ENCODE measurements around the gene CMTM1. TPM values are rescaled to one million over a fixed set of nuclear protein-coding genes. Genes with fewer than 3 reads are reported as not detected.
A peak's percentile ranks its signal among the peaks of the same experiment; 100 is the strongest.

Gene CMTM1, protein sequence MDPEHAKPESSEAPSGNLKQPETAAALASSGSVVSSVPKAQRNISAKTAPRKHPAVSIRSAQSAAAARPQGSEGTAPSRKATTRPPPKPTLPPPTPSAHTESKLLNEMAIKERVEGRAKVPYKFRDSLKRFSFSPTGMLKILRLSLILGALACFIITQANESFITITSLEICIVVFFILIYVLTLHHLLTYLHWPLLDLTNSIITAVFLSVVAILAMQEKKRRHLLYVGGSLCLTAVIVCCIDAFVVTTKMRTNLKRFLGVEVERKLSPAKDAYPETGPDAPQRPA
- total RNA-seq: 2.1 TPM
- long read RNA-seq: 0 reads

DNA sequence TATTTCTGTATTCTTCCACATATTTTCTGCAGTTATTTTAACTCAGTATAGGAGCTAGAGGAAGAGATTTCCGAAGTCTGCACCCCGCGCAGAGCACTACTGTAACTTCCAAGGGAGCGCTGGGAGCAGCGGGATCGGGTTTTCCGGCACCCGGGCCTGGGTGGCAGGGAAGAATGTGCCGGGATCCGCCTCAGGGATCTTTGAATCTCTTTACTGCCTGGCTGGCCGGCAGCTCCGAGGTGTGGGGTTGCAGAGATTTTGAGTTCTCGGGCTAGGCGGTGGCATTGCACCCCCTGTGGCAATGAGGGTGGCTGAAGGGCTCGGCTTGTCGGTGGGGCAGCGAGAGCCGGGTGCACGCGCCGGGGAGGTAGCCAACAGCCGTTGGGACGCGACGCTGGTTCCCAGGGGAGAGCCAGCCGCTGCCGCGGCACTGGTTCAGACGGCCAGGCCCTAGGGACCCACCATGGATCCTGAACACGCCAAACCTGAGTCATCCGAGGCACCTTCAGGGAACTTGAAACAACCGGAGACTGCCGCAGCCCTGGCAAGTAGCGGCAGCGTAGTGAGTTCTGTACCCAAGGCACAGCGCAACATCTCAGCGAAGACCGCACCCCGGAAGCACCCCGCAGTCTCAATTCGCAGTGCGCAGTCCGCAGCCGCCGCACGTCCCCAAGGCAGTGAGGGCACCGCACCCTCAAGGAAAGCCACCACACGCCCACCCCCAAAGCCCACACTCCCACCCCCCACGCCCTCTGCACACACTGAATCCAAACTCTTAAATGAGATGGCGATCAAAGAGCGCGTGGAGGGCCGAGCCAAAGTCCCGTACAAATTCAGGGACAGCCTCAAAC lies at the start of gene CMTM1:
Gene CMTM1, plus strand, starts transcription at position 389 of the 851 bp plus-strand sequence. Its CDS starts 75 bp downstream, at position 464.
- intact Hi-C loops (cut with micrococcal nuclease): no loop called here
- ATAC-seq (no peak), DNase-seq (no peak)

DNA sequence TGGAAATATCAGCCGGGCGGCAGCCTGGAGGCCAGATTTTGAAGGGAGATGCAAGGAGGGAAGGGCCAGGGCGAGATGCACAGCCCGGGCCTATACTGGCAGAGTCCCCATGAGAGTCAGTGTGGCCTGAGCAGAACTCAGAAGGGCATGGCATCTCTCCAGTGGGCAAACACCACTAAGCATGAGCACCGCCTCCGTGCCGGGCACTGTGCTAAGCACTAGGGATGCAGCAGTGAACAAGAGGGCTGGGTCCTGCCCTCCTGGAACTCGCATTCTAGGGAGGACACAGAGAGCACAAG lies 49.8 kb upstream of the CMTM1 start:
- intact Hi-C loops (cut with micrococcal nuclease): loop anchor here (5.0 kb wide), 1 partner anchor 36 kb away; the partner anchor contains the start of genes CKLF and TK2
- ATAC-seq (no peak), DNase-seq (no peak)

DNA sequence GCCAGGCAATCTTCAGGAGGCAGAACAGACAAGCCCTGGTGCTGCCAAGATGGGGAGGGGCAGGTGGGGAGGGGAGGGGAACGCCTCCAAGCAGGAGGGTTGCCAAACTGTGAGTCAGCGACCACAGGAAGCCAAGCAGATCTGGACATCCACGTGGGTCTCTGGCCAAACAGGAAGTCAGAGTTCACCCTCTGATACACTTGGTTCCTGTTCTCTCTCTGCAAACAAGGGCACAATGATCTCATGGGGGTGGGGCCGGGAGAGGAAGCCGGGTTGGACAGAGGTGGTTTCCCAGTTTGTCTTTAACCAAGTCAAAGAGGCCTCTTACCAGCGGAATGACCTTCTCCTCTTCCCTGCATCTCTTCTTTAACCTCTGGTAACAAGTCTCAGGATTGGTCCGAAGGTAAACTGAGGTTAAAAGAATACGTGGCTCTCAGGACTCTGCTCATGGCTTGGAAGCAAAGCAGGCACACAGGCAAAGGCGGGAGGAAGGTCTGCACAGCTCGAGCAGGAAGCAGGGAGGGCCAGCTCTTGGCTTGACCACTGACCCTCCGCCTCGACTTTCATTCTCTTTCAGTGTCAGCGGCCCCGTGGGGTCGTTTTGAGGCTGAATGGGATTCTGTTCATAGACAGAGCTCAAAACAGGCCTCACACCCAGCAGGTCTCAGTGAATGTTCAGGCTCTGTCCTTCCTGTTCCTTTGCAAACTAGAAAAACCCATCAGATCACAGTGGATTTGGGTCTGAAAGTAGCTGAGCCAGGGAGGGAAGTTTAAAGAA lies 49.2 kb upstream of the CMTM1 start:
- DNase-seq (peak; percentile 96), ATAC-seq (peak; percentile 94)
- intact Hi-C loops (cut with micrococcal nuclease): loop anchor here (5.0 kb wide), 1 partner anchor 35 kb away; the partner anchor contains the start of genes CKLF and TK2

DNA sequence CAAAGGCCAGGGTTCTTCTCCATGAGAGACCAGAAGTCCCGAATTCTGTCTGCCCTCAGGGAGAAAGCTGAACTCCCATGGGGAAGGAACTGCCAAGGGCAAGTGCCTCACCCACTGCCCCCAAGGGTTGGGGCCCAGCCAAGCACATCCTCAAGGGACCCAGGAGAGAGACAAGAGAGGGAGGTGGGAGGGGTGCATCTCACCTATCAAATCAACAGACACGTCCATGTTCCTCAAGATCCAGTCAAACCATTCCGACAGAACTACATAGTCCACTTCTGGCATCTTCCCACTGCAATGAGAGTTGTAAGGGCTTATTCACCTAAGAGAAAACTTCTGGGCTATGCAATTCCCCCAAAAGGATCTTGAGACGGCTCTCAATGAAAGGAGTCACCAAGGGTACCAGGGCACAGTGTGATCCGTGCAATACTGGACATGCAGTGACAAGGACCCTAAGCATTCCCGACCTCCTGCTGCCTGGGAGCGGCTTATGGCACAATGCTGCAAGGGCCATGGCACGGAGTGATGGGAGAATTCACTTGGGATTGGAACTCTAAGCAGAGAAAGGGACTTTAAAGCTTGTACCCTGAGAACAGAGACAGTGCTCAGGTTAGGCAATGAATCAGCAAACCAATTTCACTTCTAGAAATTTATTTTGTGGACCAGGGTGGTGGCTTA lies 48.5 kb upstream of the CMTM1 start:
- ATAC-seq (peak; percentile 0), DNase-seq (peak; percentile 56)
- intact Hi-C loops (cut with micrococcal nuclease): loop anchor here (5.0 kb wide), 1 partner anchor 35 kb away; the partner anchor contains the start of genes CKLF and TK2

DNA sequence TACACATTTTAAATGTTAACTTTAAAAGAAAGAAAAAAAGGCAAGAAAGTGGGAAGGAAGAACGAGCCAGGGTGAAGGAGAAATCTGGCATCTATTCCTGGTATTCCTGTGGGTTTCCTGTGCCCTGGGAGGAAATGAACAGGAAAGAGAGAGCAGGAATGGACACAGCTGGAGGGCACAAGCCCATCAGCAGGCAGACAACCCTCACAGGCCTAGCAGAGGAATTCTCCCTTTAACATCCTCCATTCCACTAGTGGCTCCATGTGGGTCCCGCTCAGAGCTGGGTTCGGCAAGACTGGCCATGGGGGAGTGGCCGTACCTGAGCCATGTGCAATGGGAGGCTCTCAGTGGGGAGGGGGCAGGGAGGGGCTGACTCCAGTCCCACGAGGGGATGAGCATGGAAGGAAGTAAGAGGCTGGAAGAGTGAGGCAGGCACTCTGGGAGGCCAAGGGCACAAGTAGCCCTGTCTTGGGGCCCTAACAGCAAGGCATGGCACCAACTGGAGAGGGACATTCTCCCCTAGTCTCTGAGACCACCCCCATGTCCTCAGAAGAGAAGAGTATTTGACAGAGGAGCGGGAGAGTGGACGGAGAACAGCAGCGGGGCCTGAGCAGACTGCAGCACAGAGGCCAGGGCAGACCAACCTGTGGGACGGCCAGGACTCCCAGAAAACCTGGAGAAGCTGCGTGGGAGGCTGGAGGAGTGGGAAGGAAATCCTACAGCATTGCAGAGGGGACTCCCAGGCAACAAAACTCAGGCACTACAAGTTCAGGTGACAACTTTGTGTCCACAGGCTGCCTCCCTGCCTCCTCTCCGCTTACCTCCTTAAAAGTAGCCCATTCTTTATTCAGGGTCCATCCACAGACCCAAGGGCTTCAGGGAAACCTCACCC lies 46.5 kb upstream of the CMTM1 start:
- no peak for DNase-seq
- ATAC-seq: no peak
- intact Hi-C loops (cut with micrococcal nuclease): loop anchor here (5.0 kb wide), 1 partner anchor 33 kb away; the partner anchor contains the start of genes CKLF and TK2

DNA sequence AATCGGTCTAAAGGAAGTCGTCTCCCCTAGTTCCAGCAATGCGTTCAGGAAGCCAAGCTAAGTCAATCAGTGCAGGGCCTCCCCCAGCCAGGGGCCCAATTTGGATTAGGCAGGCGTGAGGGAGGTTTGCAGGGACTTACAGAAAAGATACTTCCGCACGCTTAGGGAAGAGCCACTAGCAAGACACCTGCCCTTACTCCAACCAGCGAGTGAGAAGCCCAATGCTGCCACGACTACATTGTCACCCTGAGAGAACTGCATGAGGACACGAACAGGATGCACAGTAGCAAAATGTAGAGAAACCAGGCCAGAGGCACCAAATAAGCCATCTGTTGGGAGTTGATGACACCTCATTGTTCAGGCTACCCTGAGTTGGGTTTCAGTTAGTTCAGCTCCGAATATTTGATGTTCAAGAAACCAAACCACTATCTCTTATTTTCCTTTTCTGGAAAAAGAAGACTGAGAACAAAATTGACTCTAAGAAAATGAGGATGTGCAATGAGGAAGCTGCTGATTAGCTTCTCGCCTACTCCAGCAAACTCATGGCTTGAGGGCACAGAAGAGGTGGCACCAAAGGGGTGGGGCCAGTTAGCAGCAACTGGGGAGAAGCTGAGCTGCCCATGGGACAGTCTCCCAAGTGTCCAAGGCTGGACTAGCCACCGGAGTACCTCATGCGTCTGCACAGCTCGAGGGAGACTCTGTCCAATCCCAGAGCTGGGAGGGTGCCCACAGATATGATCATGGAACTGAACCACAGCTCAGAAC lies 45.7 kb upstream of the CMTM1 start:
- intact Hi-C loops (cut with micrococcal nuclease): no loop called here
- DNase-seq (peak; percentile 58), ATAC-seq (no peak)

DNA sequence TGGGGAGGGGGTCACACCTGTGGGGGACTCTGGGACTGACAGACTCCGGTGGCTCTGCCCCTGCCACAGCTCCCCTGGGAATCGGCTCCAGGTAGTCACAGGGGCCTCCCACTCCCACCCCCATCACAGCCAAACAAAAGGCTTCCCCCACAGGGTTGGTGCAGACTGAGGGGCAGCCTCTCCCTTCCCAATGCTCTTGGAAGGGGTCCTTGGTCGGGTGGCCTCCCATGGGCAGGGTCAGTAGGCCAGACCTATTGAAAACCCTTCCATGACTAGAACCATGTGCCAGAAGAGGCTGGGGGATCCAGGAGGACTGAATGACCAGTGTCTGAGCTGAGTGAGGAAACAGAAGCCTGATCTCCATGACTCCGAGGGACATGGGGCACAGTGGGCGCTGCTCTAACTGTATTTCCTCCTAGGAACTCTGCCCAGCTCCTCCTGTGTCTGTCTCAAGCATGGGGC lies 45.0 kb upstream of the CMTM1 start:
- ATAC-seq (no peak), DNase-seq (no peak)
- intact Hi-C loops (cut with micrococcal nuclease): no loop called here

DNA sequence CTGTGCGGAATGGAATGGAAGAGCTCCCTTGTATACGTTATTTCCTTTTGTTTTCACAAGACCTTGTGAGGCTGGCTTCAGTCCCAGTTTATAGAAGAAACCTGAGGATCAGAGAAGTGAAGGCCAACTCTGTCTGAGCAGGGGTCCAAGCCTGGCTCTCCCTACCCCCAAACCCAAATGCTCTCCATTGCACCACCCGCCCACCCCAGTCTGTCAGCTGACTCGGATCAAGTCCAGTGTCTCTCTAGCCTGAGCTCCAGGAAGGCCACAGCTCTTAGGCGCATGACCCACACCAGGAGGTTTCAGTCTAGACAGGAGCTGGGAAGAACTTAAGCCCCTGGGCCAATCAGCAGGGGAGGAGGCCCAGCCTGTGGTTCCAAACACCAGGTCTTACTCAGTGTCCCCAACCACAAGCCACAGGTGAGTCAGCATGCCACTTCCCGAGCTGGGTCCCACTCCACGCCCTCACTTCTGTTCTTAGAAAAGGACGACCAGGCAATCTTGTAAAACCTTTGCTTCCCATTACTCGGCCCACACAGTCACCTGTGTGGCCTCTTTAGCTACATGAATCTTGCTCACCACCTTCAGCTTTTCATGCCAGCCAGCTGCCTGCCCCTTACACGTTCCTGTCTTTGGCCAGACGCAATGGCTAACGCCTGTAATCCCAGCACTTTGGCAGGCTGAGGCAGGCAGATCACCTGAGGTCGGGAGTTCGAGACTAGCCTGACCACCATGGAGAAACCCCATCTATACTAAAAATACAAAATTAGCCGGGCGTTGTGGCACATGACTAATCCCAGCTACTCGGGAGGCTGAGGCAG lies 44.1 kb upstream of the CMTM1 start:
- ATAC-seq: no peak
- intact Hi-C loops (cut with micrococcal nuclease): no loop called here
- DNase-seq: peak; percentile 44

DNA sequence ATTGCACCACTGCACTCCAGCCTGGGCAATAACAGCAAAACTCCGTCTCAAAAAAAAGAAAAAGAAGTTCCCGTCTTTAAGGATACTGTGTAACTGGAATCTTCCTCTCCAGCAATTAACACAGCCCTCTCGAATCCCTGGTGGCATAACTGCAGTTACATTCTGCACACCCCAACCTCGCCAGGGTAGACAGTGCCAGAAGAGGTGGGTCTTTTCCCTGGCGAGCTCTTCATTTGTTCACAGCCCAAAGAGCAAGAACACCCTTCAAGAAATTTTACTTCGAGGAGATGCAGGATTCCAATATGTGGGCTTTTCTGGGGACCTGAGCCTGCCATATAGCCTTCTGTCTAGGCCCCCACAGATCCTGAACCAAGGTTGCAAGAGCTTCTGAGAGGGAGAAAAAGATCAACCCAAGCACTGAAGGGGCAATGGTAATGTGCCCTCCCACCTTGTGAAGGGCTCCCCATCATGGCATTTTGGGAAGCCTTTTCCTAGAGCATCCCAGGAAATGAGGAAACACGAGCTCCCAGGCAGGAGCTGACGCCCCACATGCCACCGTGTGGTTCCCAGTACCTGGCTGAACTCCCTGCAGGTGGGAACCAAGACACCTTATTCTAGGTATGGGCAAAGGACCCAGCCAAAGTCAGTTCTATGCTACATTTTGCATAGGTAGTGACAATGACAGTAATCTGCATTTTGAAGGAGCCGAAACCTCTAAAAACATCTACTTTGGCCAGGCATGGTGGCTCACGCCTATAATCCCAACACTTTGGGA lies 43.2 kb upstream of the CMTM1 start:
- DNase-seq: no peak
- no peak for ATAC-seq
- intact Hi-C loops (cut with micrococcal nuclease): no loop called here

DNA sequence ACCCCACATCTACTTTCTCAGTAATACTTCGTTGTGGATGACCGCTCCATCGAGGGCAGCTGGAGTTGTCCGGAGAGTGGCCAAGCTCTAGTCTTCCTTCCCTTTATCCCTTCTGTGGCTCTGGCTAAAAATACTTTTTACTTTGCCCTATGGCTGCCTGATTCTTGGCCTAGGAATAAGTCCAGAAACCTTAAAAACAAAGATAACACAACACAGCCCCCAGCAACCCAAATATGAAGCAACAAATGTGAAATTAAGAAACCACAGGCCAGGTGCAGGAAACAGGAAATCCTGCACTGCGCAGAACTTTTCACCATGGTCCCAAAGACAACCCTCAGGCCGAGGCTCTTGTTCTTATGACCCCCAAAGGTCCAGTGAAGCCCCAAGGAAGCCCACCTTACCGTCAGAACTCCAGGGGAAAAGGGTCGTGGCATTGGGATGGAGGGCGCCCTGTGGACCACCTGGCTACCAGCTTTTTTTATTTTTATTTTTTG lies 42.3 kb upstream of the CMTM1 start:
- peak; percentile 7 for ATAC-seq
- no peak for DNase-seq
- intact Hi-C loops (cut with micrococcal nuclease): no loop called here

DNA sequence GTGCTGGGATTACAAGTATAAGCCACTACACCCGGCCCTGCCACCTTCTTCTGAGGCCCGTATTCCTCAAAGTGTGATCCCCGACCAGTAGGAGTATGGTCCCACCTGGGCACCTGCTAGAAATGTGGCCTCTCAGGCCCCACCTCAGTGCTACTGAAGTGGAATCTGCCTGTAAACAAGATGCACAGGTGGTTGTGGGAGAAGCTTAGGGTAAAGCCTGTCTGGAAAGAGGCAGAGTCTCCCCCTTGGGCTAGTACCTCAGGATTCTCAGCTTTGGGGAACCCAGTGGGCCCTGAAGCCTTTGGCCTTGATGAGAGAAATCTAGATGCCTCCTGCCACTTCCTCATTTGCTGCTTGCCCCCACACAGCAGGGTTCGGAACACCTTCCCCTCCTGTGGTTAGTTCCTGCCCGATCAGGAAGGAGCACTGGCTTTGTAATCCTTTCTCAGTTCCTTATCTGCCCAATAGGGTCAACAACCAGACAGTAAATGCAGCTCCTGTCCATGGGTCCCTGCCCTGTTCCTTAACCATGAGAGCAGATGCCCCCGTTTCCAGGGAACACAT lies 41.6 kb upstream of the CMTM1 start:
- intact Hi-C loops (cut with micrococcal nuclease): no loop called here
- DNase-seq: no peak
- ATAC-seq: peak; percentile 45

DNA sequence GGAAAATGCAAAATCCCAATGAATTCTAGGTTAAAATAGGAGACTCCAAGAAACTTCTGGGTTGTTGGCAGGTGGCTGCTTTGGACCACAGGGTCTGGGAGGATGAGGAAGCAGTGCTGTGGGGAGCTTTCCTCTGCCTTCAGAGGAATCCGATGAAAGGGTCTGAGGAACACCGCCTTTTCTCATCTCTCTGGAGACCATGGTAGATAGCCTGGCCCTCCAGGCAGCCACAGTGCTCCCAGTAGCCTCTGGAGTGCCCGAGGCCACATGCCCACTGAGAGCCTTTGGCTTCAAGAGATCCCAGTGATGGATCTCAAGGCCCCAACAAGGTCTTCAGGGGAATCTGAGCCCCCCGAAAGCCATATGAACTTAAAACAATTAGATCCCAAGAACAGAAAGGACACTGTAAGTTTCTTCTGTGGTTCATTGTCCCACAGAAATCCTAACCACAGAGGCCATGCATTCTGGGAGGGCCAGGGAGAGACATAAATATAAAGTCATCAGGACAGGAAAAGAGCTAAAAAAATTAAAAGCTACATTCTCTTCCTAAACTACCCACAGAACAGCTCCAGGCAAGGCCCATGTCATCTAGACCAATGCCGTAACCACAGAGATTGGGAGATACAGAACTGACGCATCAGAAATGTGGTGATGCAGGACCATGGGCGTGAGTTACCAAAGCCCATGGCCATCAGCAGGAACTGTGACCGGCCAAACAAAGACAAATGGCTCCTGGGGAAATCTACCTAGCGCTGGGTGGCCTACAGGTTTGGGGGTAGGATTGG lies 40.7 kb upstream of the CMTM1 start:
- DNase-seq: no peak
- no peak for ATAC-seq
- intact Hi-C loops (cut with micrococcal nuclease): no loop called here

DNA sequence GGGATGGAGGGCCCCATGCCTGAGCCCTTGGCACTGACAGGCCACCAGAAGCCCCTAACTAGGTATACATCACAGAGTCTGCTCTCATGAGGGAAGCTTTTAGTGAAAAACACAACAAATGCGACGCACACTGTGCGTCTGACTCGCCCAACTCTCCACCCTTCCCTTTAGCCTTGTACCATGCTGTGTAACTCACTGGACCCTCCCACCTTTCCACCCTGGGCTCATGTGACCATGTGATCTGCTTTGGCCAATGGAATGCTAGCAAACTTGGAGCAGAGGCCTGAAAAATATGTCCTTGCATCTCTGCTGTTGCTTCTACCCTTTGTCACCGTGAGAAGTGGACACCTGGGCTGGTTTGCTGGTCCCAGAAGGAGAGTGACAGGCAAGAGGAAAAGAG lies 37.9 kb upstream of the CMTM1 start:
- no peak for ATAC-seq
- intact Hi-C loops (cut with micrococcal nuclease): no loop called here
- DNase-seq: no peak

DNA sequence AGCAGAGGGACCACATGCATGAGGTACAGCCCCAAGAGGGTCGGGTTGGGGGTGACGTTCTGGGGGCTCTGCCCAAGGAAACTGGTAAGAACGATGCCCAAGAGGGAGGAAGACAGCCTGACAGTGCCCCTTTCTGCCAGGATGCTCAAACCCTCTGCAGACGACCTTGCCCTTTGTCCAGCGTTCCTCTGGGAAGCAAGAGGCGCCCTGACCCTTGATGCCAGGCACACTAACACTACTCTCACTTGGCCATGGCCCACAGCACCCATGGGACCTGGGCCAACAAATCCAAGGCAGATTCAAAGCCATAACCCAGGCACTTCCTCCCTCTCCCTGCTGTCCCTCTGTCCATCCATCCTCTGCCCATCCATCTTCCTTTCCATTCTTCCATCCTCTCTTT lies 36.8 kb upstream of the CMTM1 start:
- ATAC-seq (no peak), DNase-seq (no peak)
- intact Hi-C loops (cut with micrococcal nuclease): no loop called here

DNA sequence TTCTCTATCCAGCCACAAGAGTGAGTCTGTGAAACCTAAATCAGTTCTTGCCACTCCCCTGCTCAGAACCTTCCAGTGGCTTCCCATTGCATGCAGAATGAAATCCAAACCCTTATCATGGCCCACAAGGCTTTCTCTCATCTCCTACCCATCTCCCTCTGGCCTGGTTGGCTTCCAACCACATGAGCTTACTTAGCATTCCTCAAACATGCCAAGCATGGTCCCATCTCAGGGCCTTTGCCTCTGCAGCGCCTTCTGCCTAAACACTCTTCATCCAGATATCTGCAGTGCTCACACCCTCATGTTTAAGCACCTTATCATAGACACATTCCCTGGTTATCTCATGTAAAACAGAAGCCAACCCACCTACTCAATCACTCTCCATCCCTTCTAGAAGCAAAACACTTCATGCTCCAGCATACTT lies 31.9 kb upstream of the CMTM1 start:
- intact Hi-C loops (cut with micrococcal nuclease): no loop called here
- ATAC-seq (peak; percentile 42), DNase-seq (no peak)

Measured in left ventricle myocardium superior (tissue), 1 donor.